Neuron (in vitro differentiated cells): ENCODE results near the gene ZNF532.
A peak's percentile ranks its signal among the peaks of the same experiment; 100 is the strongest.
"Not testable (repeated sequence)": the region's sequence is repeated elsewhere in the genome, so short reads cannot be mapped to it uniquely, and the experiment has no call there.

Experiments
- H2AFZ ChIP-seq: one replicate; pipeline ENCODE4 v1.6.1; 2013; ENCODE audit warnings: low read depth, mild to moderate bottlenecking, inconsistent platforms, low read length, moderate library complexity
- H3K27me3 ChIP-seq: one replicate; pipeline ENCODE4 v1.6.1; 2013; ENCODE audit warnings: low read length; ENCODE audit not compliant: insufficient read depth
- H3K36me3 ChIP-seq: one replicate; pipeline ENCODE4 v1.6.1; 2013; ENCODE audit warnings: low read length; ENCODE audit not compliant: insufficient read depth
- H3K4me1 ChIP-seq: one replicate; pipeline ENCODE4 v1.6.1; 2013; ENCODE audit warnings: low read length; ENCODE audit not compliant: insufficient read depth
- H3K4me3 ChIP-seq: 2 replicates; pipeline ENCODE4 v1.5.1; 2013; ENCODE audit warnings: mild to moderate bottlenecking, low read length, moderate library complexity
- H3K9me3 ChIP-seq: one replicate; pipeline ENCODE4 v1.6.1; 2013; ENCODE audit warnings: low read length

ZNF532 gene

GRCh38 chr18:58838946-58839345, 25.7 kb upstream of the ZNF532 start:
- H3K36me3 ChIP-seq: no peaks in the 10 kb centered on the region
- H2AFZ ChIP-seq: no peak overlapping the region
- no peaks in the 10 kb centered on the region for H3K27me3 ChIP-seq

GRCh38 chr18:58842978-58843687, 21.5 kb upstream of the ZNF532 start:
- peaks cover 38% of the 10 kb centered on the region for H3K4me1 ChIP-seq
- peaks cover 5% of the 10 kb centered on the region for H3K9me3 ChIP-seq
- no peaks in the 10 kb centered on the region for H3K36me3 ChIP-seq
- H3K4me3 ChIP-seq: peak overlapping the region; percentile 0
- no peaks in the 10 kb centered on the region for H3K27me3 ChIP-seq
- H2AFZ ChIP-seq: no peak overlapping the region

More at GRCh38 chr18:58838946-58839345, 25.7 kb upstream of the ZNF532 start:
- peaks cover 5% of the 10 kb centered on the region for H3K9me3 ChIP-seq
- H3K4me3 ChIP-seq: no peak overlapping the region
- H3K4me1 ChIP-seq: peaks cover 20% of the 10 kb centered on the region

- Histone ChIP-seq H3K4me1 (peaks cover 37% of the 10 kb centered on the region), H2AFZ (no peak overlapping the region)
Measured at GRCh38 chr18:58843688-58844035, 21.0 kb upstream of the ZNF532 start.

GRCh38 chr18:58844871-58845270, 19.8 kb upstream of the ZNF532 start:
- Histone ChIP-seq H2AFZ (no peak overlapping the region), H3K36me3 (no peaks in the 10 kb centered on the region), H3K27me3 (no peaks in the 10 kb centered on the region), H3K4me1 (peaks cover 35% of the 10 kb centered on the region), H3K9me3 (peaks cover 3% of the 10 kb centered on the region), H3K4me3 (no peak overlapping the region)

More at GRCh38 chr18:58843688-58844035, 21.0 kb upstream of the ZNF532 start:
- peaks cover 5% of the 10 kb centered on the region for H3K9me3 ChIP-seq
- no peaks in the 10 kb centered on the region for H3K36me3 ChIP-seq
- no peak overlapping the region for H3K4me3 ChIP-seq
- no peaks in the 10 kb centered on the region for H3K27me3 ChIP-seq

GRCh38 chr18:58845928-58846724, 18.6 kb upstream of the ZNF532 start:
- peaks cover 41% of the 10 kb centered on the region for H3K4me1 ChIP-seq
- H3K4me3 ChIP-seq: no peak overlapping the region
- H2AFZ ChIP-seq: no peak overlapping the region
- H3K27me3 ChIP-seq: no peaks in the 10 kb centered on the region
- no peaks in the 10 kb centered on the region for H3K36me3 ChIP-seq
- no peaks in the 10 kb centered on the region for H3K9me3 ChIP-seq

GRCh38 chr18:58847383-58848071, 17.1 kb upstream of the ZNF532 start:
- H3K36me3 ChIP-seq: no peaks in the 10 kb centered on the region
- H3K27me3 ChIP-seq: no peaks in the 10 kb centered on the region
- H3K9me3 ChIP-seq: no peaks in the 10 kb centered on the region
- peak overlapping the region; percentile 75 for H2AFZ ChIP-seq
- peak overlapping the region; percentile 47 for H3K4me3 ChIP-seq
- H3K4me1 ChIP-seq: peaks cover 51% of the 10 kb centered on the region

- H3K4me3 ChIP-seq: no peak overlapping the region
- no peaks in the 10 kb centered on the region for H3K36me3 ChIP-seq
- peaks cover 43% of the 10 kb centered on the region for H3K4me1 ChIP-seq
- H3K27me3 ChIP-seq: no peaks in the 10 kb centered on the region
- no peak overlapping the region for H2AFZ ChIP-seq
- no peaks in the 10 kb centered on the region for H3K9me3 ChIP-seq
Measured at GRCh38 chr18:58848685-58849084, 16.0 kb upstream of the ZNF532 start.

- Histone ChIP-seq H3K9me3 (no peaks in the 10 kb centered on the region), H3K4me3 (no peak overlapping the region), H3K36me3 (no peaks in the 10 kb centered on the region), H2AFZ (no peak overlapping the region), H3K27me3 (no peaks in the 10 kb centered on the region), H3K4me1 (peaks cover 35% of the 10 kb centered on the region)
Measured at GRCh38 chr18:58850786-58851469, 13.7 kb upstream of the ZNF532 start.

GRCh38 chr18:58851856-58852255, 12.8 kb upstream of the ZNF532 start:
- H3K27me3 ChIP-seq: no peaks in the 10 kb centered on the region
- peaks cover 30% of the 10 kb centered on the region for H3K4me1 ChIP-seq
- no peak overlapping the region for H3K4me3 ChIP-seq
- H2AFZ ChIP-seq: no peak overlapping the region
- no peaks in the 10 kb centered on the region for H3K36me3 ChIP-seq
- no peaks in the 10 kb centered on the region for H3K9me3 ChIP-seq

- peaks cover 23% of the 10 kb centered on the region for H3K4me1 ChIP-seq
- no peaks in the 10 kb centered on the region for H3K9me3 ChIP-seq
- H2AFZ ChIP-seq: no peak overlapping the region
- H3K4me3 ChIP-seq: no peak overlapping the region
- no peaks in the 10 kb centered on the region for H3K36me3 ChIP-seq
- no peaks in the 10 kb centered on the region for H3K27me3 ChIP-seq
Measured at GRCh38 chr18:58852629-58853028, 12.0 kb upstream of the ZNF532 start.

GRCh38 chr18:58853561-58853960, 11.1 kb upstream of the ZNF532 start:
- no peak overlapping the region for H2AFZ ChIP-seq
- no peak overlapping the region for H3K4me3 ChIP-seq

GRCh38 chr18:58855521-58855920, 9.2 kb upstream of the ZNF532 start:
- H2AFZ ChIP-seq, H3K4me3 ChIP-seq, H3K27me3 ChIP-seq, H3K36me3 ChIP-seq, H3K9me3 ChIP-seq: not testable (repeated sequence)
- H3K4me1 ChIP-seq: peaks cover 22% of the 10 kb centered on the region

More at GRCh38 chr18:58853561-58853960, 11.1 kb upstream of the ZNF532 start:
- Histone ChIP-seq H3K4me1 (peaks cover 17% of the 10 kb centered on the region), H3K27me3 (no peaks in the 10 kb centered on the region), H3K9me3 (no peaks in the 10 kb centered on the region), H3K36me3 (no peaks in the 10 kb centered on the region)

GRCh38 chr18:58856881-58857280, 7.8 kb upstream of the ZNF532 start:
- Histone ChIP-seq H3K27me3 (no peaks in the 10 kb centered on the region), H2AFZ (no peak overlapping the region), H3K4me1 (peaks cover 24% of the 10 kb centered on the region), H3K36me3 (no peaks in the 10 kb centered on the region), H3K9me3 (no peaks in the 10 kb centered on the region), H3K4me3 (no peak overlapping the region)
